Skin of body (tissue), 2 donors: ENCODE results near the gene CBX5. TPM values are rescaled to one million over a fixed set of nuclear protein-coding genes. Genes with fewer than 3 reads are reported as not detected.
"Not testable (repeated sequence)": the region's sequence is repeated elsewhere in the genome, so short reads cannot be mapped to it uniquely, and the experiment has no call there.

Experiments used
- DNase-seq: peaks from one replicate; lab custom pipeline; 2025; lab: John Stamatoyannopoulos, UW
- total RNA-seq: library from RNA; depleted of rRNA; stranded (reverse); fragments of >200 nt; gene quantifications from one replicate; pipeline ENCODE4 v1.2.3, GENCODE V29; 2014

The CBX5 gene
- total RNA-seq, 1 donor from 2014 or later: 47.6 TPM

GRCh38 chr12:54270345-54270744 lies 9.6 kb downstream of the CBX5 start:
- no peak for DNase-seq

DNA sequence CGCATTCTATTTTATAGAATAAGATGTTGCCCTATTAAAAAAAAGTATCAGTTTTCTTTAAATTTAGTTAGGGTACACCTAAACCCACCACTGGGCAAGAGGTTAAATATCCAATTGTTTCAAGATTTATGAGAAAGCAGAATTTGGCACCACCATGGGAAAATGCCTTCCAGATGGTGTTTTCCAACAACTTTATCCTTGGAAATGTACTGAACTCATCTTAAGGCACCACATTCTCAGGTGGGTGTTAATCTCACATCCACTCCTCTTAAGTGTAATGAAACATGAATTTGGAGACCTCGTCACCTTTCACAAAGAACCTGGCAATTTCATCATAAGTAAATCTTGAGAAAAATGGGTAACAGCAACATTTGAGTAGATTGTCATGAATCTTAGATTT lies 13.1 kb downstream of the CBX5 start:
- no peak for DNase-seq

DNA sequence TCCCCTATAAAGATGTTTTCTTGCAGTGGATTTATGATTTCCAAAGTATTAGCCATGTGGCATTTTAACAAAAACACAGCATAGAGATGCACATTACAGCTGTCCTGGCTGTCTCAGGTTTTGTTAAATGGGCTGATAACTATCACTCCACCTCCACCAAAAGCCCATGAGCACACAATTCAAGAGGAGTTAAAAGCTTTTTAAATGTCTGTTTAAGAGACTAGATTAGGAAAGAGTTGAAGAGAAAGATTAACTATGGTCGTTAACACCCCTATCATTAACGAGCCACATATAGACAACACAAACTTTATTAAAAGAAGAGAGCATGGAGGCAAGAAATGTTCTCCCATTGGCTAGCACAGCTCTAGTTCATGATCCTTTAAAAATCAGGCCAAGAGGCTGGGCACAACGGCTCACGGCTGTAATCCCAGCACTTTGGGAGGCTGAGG lies 14.5 kb downstream of the CBX5 start:
- no peak for DNase-seq

GRCh38 chr12:54262403-54262925 lies 17.5 kb downstream of the CBX5 start:
- DNase-seq: peak; percentile 10

- DNase-seq: no peak
Observed at GRCh38 chr12:54261815-54262402, 18.0 kb downstream of the CBX5 start.

GRCh38 chr12:54259194-54260011 lies 20.5 kb downstream of the CBX5 start:
- DNase-seq: peak; percentile 91

DNA sequence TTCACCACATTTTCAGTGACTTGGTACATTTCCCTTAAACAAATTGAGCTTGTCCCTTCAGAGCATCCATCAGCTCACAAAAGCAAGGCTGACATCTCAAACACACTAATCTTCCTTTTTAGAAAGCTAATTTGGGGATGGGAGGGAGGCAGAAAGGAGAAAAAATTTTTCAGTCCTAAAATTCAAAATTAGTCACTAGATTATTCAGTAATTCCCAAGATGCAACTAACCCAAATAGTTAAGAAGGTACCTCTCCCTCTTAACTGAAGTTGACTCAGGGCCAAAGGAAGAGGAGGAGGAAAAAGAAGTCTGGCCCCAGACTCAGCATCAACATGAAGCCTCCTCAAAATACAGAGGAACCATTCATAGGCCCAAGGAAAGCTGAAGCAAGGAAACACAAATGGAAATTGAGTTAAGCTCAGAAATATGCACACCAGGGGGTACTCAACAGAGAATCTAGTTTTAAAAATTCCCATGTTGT lies 21.7 kb downstream of the CBX5 start:
- peak; percentile 37 for DNase-seq

DNA sequence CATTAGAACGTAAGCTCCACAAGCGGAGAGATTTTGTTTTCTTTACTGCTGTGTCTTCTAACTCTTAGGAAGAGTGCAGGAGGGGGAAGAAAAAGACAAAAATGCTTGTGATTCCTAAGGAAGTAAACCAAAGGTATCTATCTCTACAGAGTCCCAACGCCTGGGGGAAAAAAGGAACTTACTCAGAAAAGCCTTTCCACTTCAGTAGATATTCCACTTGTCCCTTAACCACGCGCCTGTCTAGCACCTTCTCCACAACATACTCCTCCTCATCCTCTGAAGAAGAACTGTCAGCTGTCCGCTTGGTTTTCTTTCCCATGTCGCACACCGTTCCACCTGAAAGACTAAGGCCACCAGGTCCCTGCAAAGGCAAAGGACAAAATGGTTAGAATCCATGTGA lies 22.6 kb downstream of the CBX5 start:
- no peak for DNase-seq

DNA sequence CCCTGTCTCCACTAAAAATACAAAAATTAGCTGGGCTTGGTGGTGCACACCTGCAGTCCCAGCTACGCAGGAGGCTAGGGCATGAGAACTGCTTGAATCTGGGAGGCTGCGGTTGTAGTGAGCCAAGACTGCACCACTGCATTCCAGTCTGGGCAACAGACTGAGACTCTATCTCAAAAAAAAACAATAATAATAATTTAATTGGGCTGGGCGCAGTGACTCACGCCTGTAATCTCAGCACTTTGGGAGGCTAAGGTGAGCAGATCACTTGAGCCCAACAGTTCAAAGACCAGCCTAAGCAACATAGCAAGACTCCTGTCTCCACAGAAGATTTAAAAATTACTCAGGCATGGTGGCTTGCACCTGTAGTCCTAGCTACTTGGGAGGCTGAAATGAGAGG lies 26.7 kb downstream of the CBX5 start:
- DNase-seq: no peak

GRCh38 chr12:54251667-54252284 lies 28.1 kb downstream of the CBX5 start:
- DNase-seq: no peak

GRCh38 chr12:54249489-54249888 lies 30.4 kb downstream of the CBX5 start:
- no peak for DNase-seq

DNA sequence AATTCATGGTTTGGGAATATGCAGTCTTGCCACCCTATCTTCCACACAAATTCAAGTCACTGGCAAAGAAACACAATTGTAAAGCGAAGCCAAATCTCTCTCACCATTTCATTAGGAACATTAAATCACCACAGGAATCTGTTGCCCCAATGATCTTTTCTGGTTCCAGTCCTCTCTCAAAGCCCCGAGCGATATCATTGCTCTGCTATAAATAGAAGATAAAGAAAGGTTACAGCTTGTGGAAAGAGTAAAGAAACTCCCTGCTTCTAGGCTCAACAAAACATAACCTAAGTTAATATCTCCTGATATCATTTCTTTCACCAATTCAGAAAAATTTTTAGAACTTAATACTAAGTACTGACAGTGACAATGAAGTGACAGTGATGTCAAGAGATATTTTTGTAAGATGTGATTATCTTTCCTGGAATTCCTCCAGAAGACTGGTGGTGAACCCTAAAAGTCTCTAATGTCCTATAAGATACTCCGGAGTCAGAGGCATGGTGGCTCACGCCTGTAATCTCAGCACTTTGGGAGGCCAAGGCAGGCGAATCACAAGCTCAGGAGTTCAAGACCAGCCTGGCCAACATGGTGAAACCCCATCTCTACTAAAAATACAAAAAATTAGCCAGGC lies 33.8 kb downstream of the CBX5 start:
- no peak for DNase-seq

GRCh38 chr12:54240971-54241588 lies 38.8 kb downstream of the CBX5 start:
- no peak for DNase-seq

DNA sequence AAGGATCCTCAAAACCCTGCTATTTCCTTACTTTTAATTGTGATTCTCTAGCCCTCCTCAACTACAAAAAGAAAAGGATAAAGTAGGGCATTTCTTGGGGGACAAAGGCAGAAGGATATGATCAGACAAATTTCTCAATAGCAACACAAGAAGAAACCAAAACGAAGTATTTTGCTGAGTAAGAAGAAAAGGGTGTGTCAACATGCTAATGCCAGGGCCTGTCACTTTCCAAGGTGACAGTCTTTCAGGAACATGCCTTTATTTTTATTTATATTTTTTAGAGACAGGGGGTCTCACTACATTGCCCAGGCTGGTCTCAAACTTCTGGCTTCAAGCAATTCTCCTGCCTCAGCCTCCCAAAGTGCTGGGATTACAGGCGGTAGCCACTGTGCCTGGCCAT lies 39.8 kb downstream of the CBX5 start:
- DNase-seq: no peak

DNA sequence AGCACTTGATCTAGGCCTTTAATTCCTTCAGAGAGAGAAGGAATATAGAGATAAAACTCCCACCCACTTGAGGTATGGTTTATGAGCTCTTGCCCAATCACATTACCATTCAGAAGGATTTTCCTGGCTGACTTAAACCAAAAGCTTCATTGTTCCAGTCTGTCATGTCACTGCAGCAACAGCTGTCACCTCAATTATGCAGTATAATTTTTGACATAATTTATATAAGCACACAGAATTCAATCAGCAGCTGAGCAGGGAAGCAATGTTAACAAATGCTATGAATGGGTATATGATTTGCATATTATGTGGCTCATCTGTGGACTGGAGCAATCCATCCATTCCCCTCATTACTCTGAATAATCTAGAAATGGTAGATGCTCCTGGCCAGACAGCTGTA lies 40.3 kb downstream of the CBX5 start:
- DNase-seq: no peak

- no peak for DNase-seq
Observed at GRCh38 chr12:54238531-54238930, 41.4 kb downstream of the CBX5 start.

DNA sequence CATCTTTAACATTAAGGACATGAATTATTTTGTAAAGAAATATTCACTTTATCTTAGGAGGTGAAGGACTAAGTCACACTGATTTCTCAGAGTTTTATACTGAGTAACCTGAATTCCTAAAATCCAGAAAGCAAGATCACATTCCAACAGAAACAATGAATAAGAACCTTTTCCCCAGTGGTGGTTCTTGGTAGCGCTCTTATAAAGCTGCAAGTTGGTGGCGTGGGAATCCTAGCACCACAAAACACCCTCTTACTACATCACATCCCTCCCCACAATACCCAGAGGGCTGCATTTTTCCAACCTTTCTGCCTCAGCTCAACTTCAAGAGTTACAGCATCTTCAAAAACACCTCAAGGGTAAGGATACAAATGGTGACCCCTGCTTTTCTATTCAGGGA lies 47.1 kb downstream of the CBX5 start:
- DNase-seq: no peak

- DNase-seq: not testable (repeated sequence)
Observed at GRCh38 chr12:54231269-54231668, 48.7 kb downstream of the CBX5 start.

DNA sequence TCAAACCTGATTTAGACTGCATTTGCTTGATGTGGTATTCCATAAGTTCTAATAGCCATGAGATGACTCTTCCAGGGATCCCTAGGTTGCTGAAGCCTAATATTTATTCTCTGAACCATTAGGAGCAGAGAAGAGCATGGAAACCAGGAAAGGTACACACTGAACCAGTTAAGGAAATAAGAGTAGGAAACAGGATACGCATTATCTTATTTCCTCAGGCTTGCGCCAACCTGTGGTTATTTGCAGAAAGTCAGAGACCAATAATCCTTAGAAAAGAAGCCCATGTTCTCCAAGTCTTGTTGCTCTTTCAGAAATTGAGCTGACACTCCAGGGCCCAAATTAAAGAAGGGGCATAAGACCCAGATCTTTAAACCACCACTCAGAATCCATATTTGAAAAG lies 49.4 kb downstream of the CBX5 start:
- no peak for DNase-seq

- no peak for DNase-seq
Observed at GRCh38 chr12:54229624-54230212, 50.2 kb downstream of the CBX5 start.

DNA sequence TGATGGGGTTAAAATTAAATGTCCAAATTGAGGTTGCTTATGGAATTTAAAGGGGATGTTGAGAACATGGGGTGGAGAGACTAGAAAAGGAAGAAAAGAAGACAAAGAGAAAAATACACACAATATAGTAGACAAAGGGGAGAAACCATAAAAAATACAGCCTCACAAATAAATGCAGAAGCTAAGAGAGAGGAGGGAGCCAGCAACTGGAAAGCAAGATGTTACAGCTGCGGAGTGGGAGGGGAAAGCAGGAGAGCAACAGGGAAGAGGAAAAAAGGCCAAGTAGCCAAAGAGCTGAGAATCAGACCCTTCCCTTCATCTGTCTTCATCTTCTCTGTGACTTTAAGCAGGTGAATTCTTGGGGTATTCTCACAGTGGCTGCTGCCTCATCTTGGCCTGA lies 51.5 kb downstream of the CBX5 start:
- DNase-seq: no peak
